ENCODE results near the gene ADORA2B. TPM values are rescaled to one million over a fixed set of nuclear protein-coding genes. Genes with fewer than 3 reads are reported as not detected.

Gene ADORA2B
- polyA plus RNA-seq, 1 of the 3 experiments (the other 2 are of a cell fraction) = 12.6 TPM

DNA sequence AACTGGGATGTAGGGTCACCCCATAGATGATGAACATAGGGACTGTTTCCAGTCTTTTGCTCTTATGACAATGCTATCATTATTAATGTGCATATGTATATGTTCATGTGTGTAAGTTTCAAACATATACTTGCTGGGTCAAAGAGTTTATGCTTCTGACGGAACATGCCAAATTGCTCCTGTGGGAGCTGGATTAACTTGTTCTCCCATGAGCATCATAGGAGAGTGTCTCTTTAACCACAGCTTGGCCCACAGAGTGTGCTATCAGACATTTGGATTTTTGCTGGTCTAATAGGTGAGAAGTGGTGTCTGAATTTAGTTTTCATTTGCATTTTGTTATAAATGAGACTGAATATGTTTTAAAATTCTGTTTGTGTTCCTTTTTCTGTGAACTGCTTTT, 22.3 kb upstream of the ADORA2B start:
- Histone ChIP-seq H2AFZ (ENCODE audit: low read depth) (no peak overlapping the region), H3K9me3 (no peaks in the 10 kb centered on the region), H4K20me1 (ENCODE audit: insufficient read depth) (no peaks in the 10 kb centered on the region), H3K27me3 (ENCODE audit: insufficient read depth) (no peaks in the 10 kb centered on the region), H3K27ac (ENCODE audit: low read depth in 2 of 2, low read length in 1 of 2) (no peak overlapping the region), H3K9me2 (no peaks in the 10 kb centered on the region), H3K36me3 (replicated peaks in 1 of 2; ENCODE audit: control insufficient read depth in 1 of 2, insufficient read depth in 2 of 2, low read length in 1 of 2) (no peaks in the 10 kb centered on the region), H3K79me2 (ENCODE audit: insufficient read depth) (no peaks in the 10 kb centered on the region), H3K4me1 (ENCODE audit: control insufficient read depth in 1 of 2, insufficient read depth in 2 of 2, low read depth in 1 of 2, low read length in 1 of 2) (peaks cover 0 to 14% of the 10 kb centered on the region in 2 experiments; a peak in 1 of 4 replicates), H3K4me3 (ENCODE audit: low read depth in 2 of 2, low read length in 1 of 2) (no peak overlapping the region), H3F3A (replicated peaks; ENCODE audit: insufficient read depth) (peaks cover 3% of the 10 kb centered on the region), H3K4me2 (no peak overlapping the region), H3K9ac (no peak overlapping the region)
- no peak for DNase-seq
- WGBS (ENCODE audit: low lambda C conversion rate) = 89% methylated on average over 1 of the region's 1 CpG
- ChIA-PET POLR2A (no interaction called here), CTCF (no interaction called here)
- TF ChIP-seq CHD2 (IDR thresholded peaks at IDR 0.05; ENCODE audit: low read length, partially characterized antibody) (no peak), YY1 (IDR thresholded peaks at IDR 0.05; ENCODE audit: low read depth) (no peak), POLR2AphosphoS5 (IDR thresholded peaks at IDR 0.05; ENCODE audit: low read depth, low read length) (no peak), TCF12 (IDR thresholded peaks at IDR 0.05) (no peak), RXRA (IDR thresholded peaks at IDR 0.05; ENCODE audit: borderline replicate concordance, low read depth) (no peak), RAD21 (IDR thresholded peaks at IDR 0.05; ENCODE audit: low read length) (no peak), EP300 (IDR thresholded peaks at IDR 0.05; ENCODE audit: borderline replicate concordance in 1 of 2, low read depth in 1 of 2, low read length in 1 of 2) (no peak), TAF1 (IDR thresholded peaks at IDR 0.05; ENCODE audit: borderline replicate concordance, low read depth, low read length) (no peak)
- TF ChIP-seq, protein P1, sequence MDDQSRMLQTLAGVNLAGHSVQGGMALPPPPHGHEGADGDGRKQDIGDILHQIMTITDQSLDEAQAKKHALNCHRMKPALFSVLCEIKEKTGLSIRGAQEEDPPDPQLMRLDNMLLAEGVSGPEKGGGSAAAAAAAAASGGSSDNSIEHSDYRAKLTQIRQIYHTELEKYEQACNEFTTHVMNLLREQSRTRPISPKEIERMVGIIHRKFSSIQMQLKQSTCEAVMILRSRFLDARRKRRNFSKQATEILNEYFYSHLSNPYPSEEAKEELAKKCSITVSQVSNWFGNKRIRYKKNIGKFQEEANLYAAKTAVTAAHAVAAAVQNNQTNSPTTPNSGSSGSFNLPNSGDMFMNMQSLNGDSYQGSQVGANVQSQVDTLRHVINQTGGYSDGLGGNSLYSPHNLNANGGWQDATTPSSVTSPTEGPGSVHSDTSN (IDR thresholded peaks at IDR 0.05) = no peak
- TF ChIP-seq, protein P2, sequence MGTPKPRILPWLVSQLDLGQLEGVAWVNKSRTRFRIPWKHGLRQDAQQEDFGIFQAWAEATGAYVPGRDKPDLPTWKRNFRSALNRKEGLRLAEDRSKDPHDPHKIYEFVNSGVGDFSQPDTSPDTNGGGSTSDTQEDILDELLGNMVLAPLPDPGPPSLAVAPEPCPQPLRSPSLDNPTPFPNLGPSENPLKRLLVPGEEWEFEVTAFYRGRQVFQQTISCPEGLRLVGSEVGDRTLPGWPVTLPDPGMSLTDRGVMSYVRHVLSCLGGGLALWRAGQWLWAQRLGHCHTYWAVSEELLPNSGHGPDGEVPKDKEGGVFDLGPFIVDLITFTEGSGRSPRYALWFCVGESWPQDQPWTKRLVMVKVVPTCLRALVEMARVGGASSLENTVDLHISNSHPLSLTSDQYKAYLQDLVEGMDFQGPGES (IDR thresholded peaks at IDR 0.05; ENCODE audit: low read depth, low read length) = no peak
- TF ChIP-seq, protein P3, sequence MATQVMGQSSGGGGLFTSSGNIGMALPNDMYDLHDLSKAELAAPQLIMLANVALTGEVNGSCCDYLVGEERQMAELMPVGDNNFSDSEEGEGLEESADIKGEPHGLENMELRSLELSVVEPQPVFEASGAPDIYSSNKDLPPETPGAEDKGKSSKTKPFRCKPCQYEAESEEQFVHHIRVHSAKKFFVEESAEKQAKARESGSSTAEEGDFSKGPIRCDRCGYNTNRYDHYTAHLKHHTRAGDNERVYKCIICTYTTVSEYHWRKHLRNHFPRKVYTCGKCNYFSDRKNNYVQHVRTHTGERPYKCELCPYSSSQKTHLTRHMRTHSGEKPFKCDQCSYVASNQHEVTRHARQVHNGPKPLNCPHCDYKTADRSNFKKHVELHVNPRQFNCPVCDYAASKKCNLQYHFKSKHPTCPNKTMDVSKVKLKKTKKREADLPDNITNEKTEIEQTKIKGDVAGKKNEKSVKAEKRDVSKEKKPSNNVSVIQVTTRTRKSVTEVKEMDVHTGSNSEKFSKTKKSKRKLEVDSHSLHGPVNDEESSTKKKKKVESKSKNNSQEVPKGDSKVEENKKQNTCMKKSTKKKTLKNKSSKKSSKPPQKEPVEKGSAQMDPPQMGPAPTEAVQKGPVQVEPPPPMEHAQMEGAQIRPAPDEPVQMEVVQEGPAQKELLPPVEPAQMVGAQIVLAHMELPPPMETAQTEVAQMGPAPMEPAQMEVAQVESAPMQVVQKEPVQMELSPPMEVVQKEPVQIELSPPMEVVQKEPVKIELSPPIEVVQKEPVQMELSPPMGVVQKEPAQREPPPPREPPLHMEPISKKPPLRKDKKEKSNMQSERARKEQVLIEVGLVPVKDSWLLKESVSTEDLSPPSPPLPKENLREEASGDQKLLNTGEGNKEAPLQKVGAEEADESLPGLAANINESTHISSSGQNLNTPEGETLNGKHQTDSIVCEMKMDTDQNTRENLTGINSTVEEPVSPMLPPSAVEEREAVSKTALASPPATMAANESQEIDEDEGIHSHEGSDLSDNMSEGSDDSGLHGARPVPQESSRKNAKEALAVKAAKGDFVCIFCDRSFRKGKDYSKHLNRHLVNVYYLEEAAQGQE (IDR thresholded peaks at IDR 0.05; ENCODE audit: low read depth, low read length) = no peak
- TF ChIP-seq, protein P4, sequence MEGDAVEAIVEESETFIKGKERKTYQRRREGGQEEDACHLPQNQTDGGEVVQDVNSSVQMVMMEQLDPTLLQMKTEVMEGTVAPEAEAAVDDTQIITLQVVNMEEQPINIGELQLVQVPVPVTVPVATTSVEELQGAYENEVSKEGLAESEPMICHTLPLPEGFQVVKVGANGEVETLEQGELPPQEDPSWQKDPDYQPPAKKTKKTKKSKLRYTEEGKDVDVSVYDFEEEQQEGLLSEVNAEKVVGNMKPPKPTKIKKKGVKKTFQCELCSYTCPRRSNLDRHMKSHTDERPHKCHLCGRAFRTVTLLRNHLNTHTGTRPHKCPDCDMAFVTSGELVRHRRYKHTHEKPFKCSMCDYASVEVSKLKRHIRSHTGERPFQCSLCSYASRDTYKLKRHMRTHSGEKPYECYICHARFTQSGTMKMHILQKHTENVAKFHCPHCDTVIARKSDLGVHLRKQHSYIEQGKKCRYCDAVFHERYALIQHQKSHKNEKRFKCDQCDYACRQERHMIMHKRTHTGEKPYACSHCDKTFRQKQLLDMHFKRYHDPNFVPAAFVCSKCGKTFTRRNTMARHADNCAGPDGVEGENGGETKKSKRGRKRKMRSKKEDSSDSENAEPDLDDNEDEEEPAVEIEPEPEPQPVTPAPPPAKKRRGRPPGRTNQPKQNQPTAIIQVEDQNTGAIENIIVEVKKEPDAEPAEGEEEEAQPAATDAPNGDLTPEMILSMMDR (IDR thresholded peaks at IDR 0.05) = no peak
- TF ChIP-seq, protein P5, sequence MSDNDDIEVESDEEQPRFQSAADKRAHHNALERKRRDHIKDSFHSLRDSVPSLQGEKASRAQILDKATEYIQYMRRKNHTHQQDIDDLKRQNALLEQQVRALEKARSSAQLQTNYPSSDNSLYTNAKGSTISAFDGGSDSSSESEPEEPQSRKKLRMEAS (IDR thresholded peaks at IDR 0.05; ENCODE audit: low read depth) = no peak
